Measurements from ENCODE around the gene NOTCH2.

NOTCH2 gene

GRCh38 chr1:119887427-119887826 is 182.0 kb downstream of the NOTCH2 start:
- Histone ChIP-seq H3K36me3 (no peaks in the 10 kb centered on the region), H3K4me1 (peaks cover 0 to 13% (median 1%) of the 10 kb centered on the region in 10 experiments; a peak in 8 of 20 replicates), H4K20me1 (no peaks in the 10 kb centered on the region), H3K9ac (no peak overlapping the region), H3K4me2 (no peak overlapping the region), H3K27ac (no peak overlapping the region), H3K4me3 (no peak overlapping the region), H3K9me3 (replicated peaks in 1 of 11) (peaks cover 17 to 32% (median 25%) of the 10 kb centered on the region in 11 experiments), H3K27me3 (no peaks in the 10 kb centered on the region)
- no peak for TF ChIP-seq Cebpa-rat (IDR thresholded peaks at IDR 0.05)

DNA sequence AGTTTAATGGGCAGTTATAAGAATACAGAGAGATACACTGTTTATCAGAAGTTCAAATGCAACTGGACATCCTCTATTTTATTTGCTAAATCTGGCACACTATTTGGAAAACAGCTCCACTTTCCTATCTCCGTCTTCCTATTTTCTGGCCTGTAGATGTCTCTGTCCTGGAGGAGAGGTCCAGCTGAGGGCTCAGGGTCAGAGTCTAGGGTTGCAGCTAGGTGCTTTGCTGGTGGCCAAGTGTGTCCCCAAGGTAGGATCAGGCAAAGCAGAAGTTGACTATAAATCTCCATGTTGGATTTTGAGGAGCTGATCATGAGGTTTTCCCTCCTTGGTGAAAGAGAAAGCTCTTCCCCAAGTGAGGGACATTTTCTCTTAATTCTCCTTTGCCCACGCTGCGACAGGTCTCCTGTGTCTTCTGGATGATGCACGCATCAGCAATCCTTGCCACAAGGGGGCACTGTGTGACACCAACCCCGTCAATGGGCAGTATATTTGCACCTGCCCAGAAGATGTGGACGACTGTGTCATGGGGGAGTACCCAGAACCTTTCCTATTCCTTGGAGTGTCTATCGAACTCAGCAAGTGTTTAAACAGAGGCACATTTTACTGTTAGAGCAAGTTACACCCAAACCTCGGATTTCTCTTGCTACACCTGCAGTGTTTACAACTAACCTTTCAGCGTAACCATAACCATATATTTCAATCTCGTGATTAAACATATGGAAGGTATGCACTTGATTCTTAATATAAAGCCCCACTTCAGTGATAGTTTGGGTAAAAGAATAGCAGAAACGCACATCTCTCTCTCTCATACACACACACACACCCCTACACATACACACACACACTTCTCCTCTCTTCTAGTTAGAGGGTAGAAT is 183.3 kb downstream of the NOTCH2 start:
- Histone ChIP-seq H3K36me3 (no peaks in the 10 kb centered on the region), H3K27ac (no peak overlapping the region), H3K27me3 (no peaks in the 10 kb centered on the region), H3K4me1 (peaks cover 0 to 16% (median 1%) of the 10 kb centered on the region in 10 experiments; a peak in 8 of 20 replicates), H4K20me1 (no peaks in the 10 kb centered on the region), H3K4me2 (no peak overlapping the region), H3K9me3 (replicated peaks in 1 of 11) (peaks cover 17 to 32% (median 25%) of the 10 kb centered on the region in 11 experiments), H3K4me3 (no peak overlapping the region), H3K9ac (no peak overlapping the region)
- TF ChIP-seq Cebpa-rat (IDR thresholded peaks at IDR 0.05): no peak

GRCh38 chr1:119884711-119885110 is 184.8 kb downstream of the NOTCH2 start:
- Histone ChIP-seq H3K9ac (no peak overlapping the region), H3K4me2 (0 out of 22 replicates have a peak overlapping the region, but pooled peaks of 1 of the 11 experiments have one; percentile 2), H4K20me1 (no peaks in the 10 kb centered on the region), H3K4me3 (no peak overlapping the region), H3K36me3 (no peaks in the 10 kb centered on the region), H3K4me1 (peaks cover 0 to 16% (median 1%) of the 10 kb centered on the region in 10 experiments; a peak in 8 of 20 replicates), H3K27ac (no peak overlapping the region), H3K27me3 (no peaks in the 10 kb centered on the region), H3K9me3 (replicated peaks in 1 of 11) (peaks cover 17 to 29% (median 25%) of the 10 kb centered on the region in 11 experiments)
- TF ChIP-seq Cebpa-rat (IDR thresholded peaks at IDR 0.05): no peak

- H3K4me3 ChIP-seq: no peak overlapping the region
- H3K36me3 ChIP-seq: no peaks in the 10 kb centered on the region
- H3K4me2 ChIP-seq: no peak overlapping the region
- H3K27ac ChIP-seq: no peak overlapping the region
- H3K27me3 ChIP-seq: no peaks in the 10 kb centered on the region
- no peaks in the 10 kb centered on the region for H4K20me1 ChIP-seq
- no peak for TF ChIP-seq Cebpa-rat (IDR thresholded peaks at IDR 0.05)
- H3K9ac ChIP-seq: no peak overlapping the region
- peaks cover 14 to 24% (median 21%) of the 10 kb centered on the region in 11 experiments for H3K9me3 ChIP-seq (replicated peaks in 1 of 11)
- peaks cover 0 to 16% (median 1%) of the 10 kb centered on the region in 10 experiments; a peak in 8 of 20 replicates for H3K4me1 ChIP-seq
Measured at GRCh38 chr1:119883826-119884225, 185.6 kb downstream of the NOTCH2 start.

- Histone ChIP-seq H3K36me3 (no peaks in the 10 kb centered on the region), H3K27me3 (no peaks in the 10 kb centered on the region), H3K9me3 (replicated peaks in 1 of 11) (peaks cover 0 to 9% (median 7%) of the 10 kb centered on the region in 11 experiments; a peak in 13 of 22 replicates), H3K27ac (0 out of 22 replicates have a peak overlapping the region, but pooled peaks of 1 of the 11 experiments have one; percentile 25), H3K9ac (no peak overlapping the region), H3K4me2 (peak overlapping the region in 3 of 11 experiments; percentile 7 to 44 (median 24); a peak in 4 of 22 replicates), H3K4me1 (peaks cover 0 to 16% (median 1%) of the 10 kb centered on the region in 10 experiments; a peak in 8 of 20 replicates), H3K4me3 (no peak overlapping the region), H4K20me1 (no peaks in the 10 kb centered on the region)
- no peak for TF ChIP-seq Cebpa-rat (IDR thresholded peaks at IDR 0.05)
Measured at GRCh38 chr1:119882132-119883049, 187.1 kb downstream of the NOTCH2 start.

- Histone ChIP-seq H3K36me3 (no peaks in the 10 kb centered on the region), H3K4me3 (no peak overlapping the region), H3K27me3 (no peaks in the 10 kb centered on the region), H3K9me3 (replicated peaks in 1 of 11) (0 out of 22 replicates have a peak, but pooled peaks cover 0 to 3% (median 0%) of the 10 kb centered on the region in 11 experiments), H3K27ac (no peak overlapping the region), H3K4me2 (no peak overlapping the region), H3K4me1 (peaks cover 0 to 11% (median 1%) of the 10 kb centered on the region in 10 experiments; a peak in 7 of 20 replicates), H3K9ac (no peak overlapping the region), H4K20me1 (no peaks in the 10 kb centered on the region)
- TF ChIP-seq Cebpa-rat (IDR thresholded peaks at IDR 0.05): no peak
Measured at GRCh38 chr1:119879510-119880434, 189.7 kb downstream of the NOTCH2 start.

GRCh38 chr1:119878171-119878570 is 191.3 kb downstream of the NOTCH2 start:
- Histone ChIP-seq H3K9ac (no peak overlapping the region), H3K4me2 (no peak overlapping the region), H3K27ac (no peak overlapping the region), H3K36me3 (no peaks in the 10 kb centered on the region), H4K20me1 (no peaks in the 10 kb centered on the region), H3K9me3 (replicated peaks in 1 of 11) (0 out of 22 replicates have a peak, but pooled peaks cover 0 to 3% (median 0%) of the 10 kb centered on the region in 11 experiments), H3K4me3 (no peak overlapping the region), H3K27me3 (no peaks in the 10 kb centered on the region), H3K4me1 (peaks cover 0 to 8% (median 0%) of the 10 kb centered on the region in 10 experiments; a peak in 2 of 20 replicates)
- TF ChIP-seq Cebpa-rat (IDR thresholded peaks at IDR 0.05): no peak

DNA sequence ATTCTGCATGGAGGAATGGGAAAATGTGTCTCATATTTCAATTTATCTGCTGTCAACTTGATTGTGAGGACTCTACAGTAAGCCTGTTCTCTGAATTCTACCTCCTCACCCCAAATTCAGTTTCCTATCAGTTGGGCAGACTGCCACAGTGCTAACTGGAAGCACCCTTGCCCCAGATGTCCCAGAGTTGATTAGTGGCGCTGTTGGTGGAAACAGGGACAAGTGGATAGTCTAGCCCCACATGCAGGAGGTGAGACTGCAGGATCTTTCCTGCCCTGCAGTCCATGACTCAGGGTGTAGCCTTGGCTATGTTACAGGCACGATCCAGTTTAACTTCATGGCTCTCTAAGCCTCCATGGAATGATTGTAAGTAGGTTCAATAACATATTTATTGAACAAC is 195.3 kb downstream of the NOTCH2 start:
- Histone ChIP-seq H3K27me3 (no peaks in the 10 kb centered on the region), H4K20me1 (no peaks in the 10 kb centered on the region), H3K4me2 (no peak overlapping the region), H3K4me1 (peaks cover 0 to 13% (median 9%) of the 10 kb centered on the region in 10 experiments; a peak in 15 of 20 replicates), H3K27ac (no peak overlapping the region), H3K36me3 (no peaks in the 10 kb centered on the region), H3K9ac (no peak overlapping the region), H3K4me3 (no peak overlapping the region), H3K9me3 (replicated peaks in 1 of 11) (0 out of 22 replicates have a peak, but pooled peaks cover 0 to 3% (median 0%) of the 10 kb centered on the region in 11 experiments)
- TF ChIP-seq Cebpa-rat (IDR thresholded peaks at IDR 0.05): no peak
